ENCODE results near the gene TTLL12. TPM values are rescaled to one million over a fixed set of nuclear protein-coding genes. Genes with fewer than 3 reads are reported as not detected.

TTLL12 gene
- total RNA-seq, 1 experiment from 2014 or later = 113 TPM

GRCh38 chr22:43171607-43172006 is 15.3 kb downstream of the TTLL12 start:
- no peaks in the 10 kb centered on the region for H3K9me3 ChIP-seq (ENCODE audit: insufficient read depth, low read depth)
- H3K27me3 ChIP-seq (ENCODE audit: insufficient read depth, low read depth) = no peaks in the 10 kb centered on the region
- no peak overlapping the region for H2AFZ ChIP-seq
- no peaks in the 10 kb centered on the region for H3K79me2 ChIP-seq (ENCODE audit: low read depth)
- intact Hi-C loops (cut with micrococcal nuclease; ENCODE audit: unreplicated experiment) = no loop called here
- peaks cover 45% of the 10 kb centered on the region for H3K36me3 ChIP-seq (ENCODE audit: low read depth)
- H3K4me3 ChIP-seq = no peak overlapping the region
- peaks cover 13% of the 10 kb centered on the region; the same call in 1 of the 2 replicates for H3F3A ChIP-seq (ENCODE audit: insufficient read depth, low read depth)
- ChIA-PET CTCF (no interaction called here), POLR2A (ENCODE audit: unreplicated experiment) (no interaction called here)
- H3K4me2 ChIP-seq = no peak overlapping the region
- peaks cover 12% of the 10 kb centered on the region; the same call in 1 of the 2 replicates for H4K20me1 ChIP-seq (ENCODE audit: insufficient read depth)
- H3K27ac ChIP-seq = no peak overlapping the region
- no peaks in the 10 kb centered on the region for H3K9me2 ChIP-seq (ENCODE audit: insufficient read depth)
- peak in 1 of 2 experiments; percentile 56 for DNase-seq
- H3K4me1 ChIP-seq (replicated peaks; ENCODE audit: insufficient read depth) = peaks cover 11% of the 10 kb centered on the region
- TF ChIP-seq, protein P1, sequence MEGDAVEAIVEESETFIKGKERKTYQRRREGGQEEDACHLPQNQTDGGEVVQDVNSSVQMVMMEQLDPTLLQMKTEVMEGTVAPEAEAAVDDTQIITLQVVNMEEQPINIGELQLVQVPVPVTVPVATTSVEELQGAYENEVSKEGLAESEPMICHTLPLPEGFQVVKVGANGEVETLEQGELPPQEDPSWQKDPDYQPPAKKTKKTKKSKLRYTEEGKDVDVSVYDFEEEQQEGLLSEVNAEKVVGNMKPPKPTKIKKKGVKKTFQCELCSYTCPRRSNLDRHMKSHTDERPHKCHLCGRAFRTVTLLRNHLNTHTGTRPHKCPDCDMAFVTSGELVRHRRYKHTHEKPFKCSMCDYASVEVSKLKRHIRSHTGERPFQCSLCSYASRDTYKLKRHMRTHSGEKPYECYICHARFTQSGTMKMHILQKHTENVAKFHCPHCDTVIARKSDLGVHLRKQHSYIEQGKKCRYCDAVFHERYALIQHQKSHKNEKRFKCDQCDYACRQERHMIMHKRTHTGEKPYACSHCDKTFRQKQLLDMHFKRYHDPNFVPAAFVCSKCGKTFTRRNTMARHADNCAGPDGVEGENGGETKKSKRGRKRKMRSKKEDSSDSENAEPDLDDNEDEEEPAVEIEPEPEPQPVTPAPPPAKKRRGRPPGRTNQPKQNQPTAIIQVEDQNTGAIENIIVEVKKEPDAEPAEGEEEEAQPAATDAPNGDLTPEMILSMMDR (conservative IDR thresholded peaks at IDR 0.05) = no peak
- TF ChIP-seq EZH2 (IDR thresholded peaks at IDR 0.05; ENCODE audit: low read depth) = no peak
- no TSS peak for BruUV-seq (replicated peaks)

- Histone ChIP-seq H3K4me1 (replicated peaks; ENCODE audit: insufficient read depth) (peaks cover 11% of the 10 kb centered on the region), H3K27me3 (ENCODE audit: insufficient read depth, low read depth) (no peaks in the 10 kb centered on the region), H3F3A (ENCODE audit: insufficient read depth, low read depth) (peaks cover 14% of the 10 kb centered on the region; the same call in 1 of the 2 replicates), H4K20me1 (ENCODE audit: insufficient read depth) (peaks cover 15% of the 10 kb centered on the region; the same call in 1 of the 2 replicates), H3K36me3 (ENCODE audit: low read depth) (peaks cover 43% of the 10 kb centered on the region), H3K79me2 (ENCODE audit: low read depth) (no peaks in the 10 kb centered on the region), H3K4me2 (no peak overlapping the region), H2AFZ (no peak overlapping the region), H3K9me3 (ENCODE audit: insufficient read depth, low read depth) (no peaks in the 10 kb centered on the region), H3K27ac (no peak overlapping the region), H3K4me3 (no peak overlapping the region), H3K9me2 (ENCODE audit: insufficient read depth) (no peaks in the 10 kb centered on the region)
- ChIA-PET CTCF (no interaction called here), POLR2A (ENCODE audit: unreplicated experiment) (no interaction called here)
- no peak for TF ChIP-seq EZH2 (IDR thresholded peaks at IDR 0.05; ENCODE audit: low read depth)
- TF ChIP-seq, protein P1 (conservative IDR thresholded peaks at IDR 0.05) = no peak
- DNase-seq = no peak
- BruUV-seq (replicated peaks) = no TSS peak
- intact Hi-C loops (cut with micrococcal nuclease; ENCODE audit: unreplicated experiment) = no loop called here
Observed at GRCh38 chr22:43171019-43171491, 15.9 kb downstream of the TTLL12 start.

DNA sequence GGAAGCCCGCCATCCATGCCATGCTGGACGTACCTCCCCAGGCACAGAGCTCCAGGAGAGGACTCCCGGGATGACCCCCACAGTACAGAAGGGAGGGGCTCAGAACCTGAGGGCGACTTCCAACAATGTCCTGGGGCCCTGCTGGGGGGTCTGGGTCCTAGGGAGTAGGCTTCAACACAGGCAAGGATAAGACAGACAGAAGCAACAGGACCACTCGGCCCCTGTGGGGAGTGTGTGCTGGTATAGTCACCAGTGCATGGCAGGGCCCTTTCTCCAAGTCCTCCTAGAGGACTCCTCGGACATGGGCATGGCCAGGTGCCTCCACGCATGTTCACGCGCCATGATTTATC is 16.8 kb downstream of the TTLL12 start:
- intact Hi-C loops (cut with micrococcal nuclease; ENCODE audit: unreplicated experiment) = no loop called here
- H3K27me3 ChIP-seq (ENCODE audit: insufficient read depth, low read depth) = no peaks in the 10 kb centered on the region
- no peak overlapping the region for H3K4me3 ChIP-seq
- CTCF ChIA-PET = no interaction called here
- POLR2A ChIA-PET (ENCODE audit: unreplicated experiment) = no interaction called here
- TF ChIP-seq EZH2 (IDR thresholded peaks at IDR 0.05; ENCODE audit: low read depth) = no peak
- TF ChIP-seq, protein P1 (conservative IDR thresholded peaks at IDR 0.05) = no peak
- H3K9me2 ChIP-seq (ENCODE audit: insufficient read depth) = no peaks in the 10 kb centered on the region
- peaks cover 11% of the 10 kb centered on the region for H3K4me1 ChIP-seq (replicated peaks; ENCODE audit: insufficient read depth)
- no peaks in the 10 kb centered on the region for H3K9me3 ChIP-seq (ENCODE audit: insufficient read depth, low read depth)
- peaks cover 35% of the 10 kb centered on the region for H3K36me3 ChIP-seq (ENCODE audit: low read depth)
- no peak for DNase-seq
- no TSS peak for BruUV-seq (replicated peaks)
- H3F3A ChIP-seq (ENCODE audit: insufficient read depth, low read depth) = peaks cover 15% of the 10 kb centered on the region; the same call in 1 of the 2 replicates
- no peak overlapping the region for H3K4me2 ChIP-seq
- 0 out of 2 replicates have a peak, but pooled peaks cover 13% of the 10 kb centered on the region for H4K20me1 ChIP-seq (ENCODE audit: insufficient read depth)
- no peak overlapping the region for H2AFZ ChIP-seq
- no peaks in the 10 kb centered on the region for H3K79me2 ChIP-seq (ENCODE audit: low read depth)
- no peak overlapping the region for H3K27ac ChIP-seq
